Activated CD4-positive, alpha-beta T cell treated with anti-CD3 and anti-CD28 coated beads for 36 hours (primary cell): ENCODE data around the gene XPNPEP1. TPM values are rescaled to one million over a fixed set of nuclear protein-coding genes. Genes with fewer than 3 reads are reported as not detected.

Source experiments
- ATAC-seq: fragments of 200-7000 bp; cut with Tn5 transposase; one replicate; pipeline ENCODE4 v1.10.0; 2021; ENCODE audit warnings: mild to moderate bottlenecking, moderate library complexity
- CTCF ChIA-PET: fragments of 350-600 bp; sonication (Branson Sonifier 250); formaldehyde crosslinking; loops from one replicate; lab custom pipeline; 2021; ENCODE audit warnings: antibody characterized with exemption; lab: Charles Lee
- POLR2A ChIA-PET: fragments of 350-600 bp; sonication (Branson Sonifier 250); formaldehyde crosslinking; loops from one replicate; lab custom pipeline; 2021; ENCODE audit warnings: antibody characterized with exemption, inconsistent platforms; lab: Charles Lee
- DNase-seq: peaks from one replicate; pipeline ENCODE4 v3.0.0-alpha.2; 2020
- H3K27ac Mint-ChIP-seq: one replicate; pipeline ENCODE4 v1.8.0; 2021; ENCODE audit warnings: mixed read lengths
- H3K27me3 Mint-ChIP-seq: one replicate; pipeline ENCODE4 v1.8.0; 2021; ENCODE audit warnings: mixed read lengths
- H3K36me3 Mint-ChIP-seq: one replicate; pipeline ENCODE4 v1.8.0; 2021; ENCODE audit warnings: low read depth, mixed read lengths
- H3K4me1 Mint-ChIP-seq: one replicate; pipeline ENCODE4 v1.8.0; 2021; ENCODE audit warnings: mixed read lengths
- H3K4me3 Mint-ChIP-seq: one replicate; pipeline ENCODE4 v1.8.0; 2021; ENCODE audit warnings: mild to moderate bottlenecking, moderate library complexity, mixed read lengths
- H3K9me3 Mint-ChIP-seq: one replicate; pipeline ENCODE4 v1.8.0; 2021; ENCODE audit warnings: low read depth, mixed read lengths
- intact Hi-C, 2 experiments: fragments of 100-400 bp; cut with DNase I in 1 of 2; cut with micrococcal nuclease in 1 of 2; formaldehyde crosslinking; loops; one replicate each; pipeline versions ENCODE4 v1.14.2 to v1.15.1; 2022 to 2024; cut with DNase I, micrococcal nuclease
- total RNA-seq, 2 experiments: library from RNA; stranded (reverse); gene quantifications; one replicate each; pipeline ENCODE4 v1.2.3, GENCODE V29; 2021

XPNPEP1 gene
- total RNA-seq, 2 experiments from 2014 or later: 85.4 to 91.2 TPM

GRCh38 chr10:109889867-109890266, 33.4 kb downstream of the XPNPEP1 start:
- CTCF ChIA-PET: interaction anchor here (0.6 to 2.1 kb wide), 3 partner anchors 9 to 301 kb away, joined by 3 to 10 read pairs (median 3); no protein-coding TSS in a partner anchor
- ATAC-seq: no peak
- intact Hi-C loops: no loop called here
- Mint-ChIP-seq H3K9me3 (no peaks in the 10 kb centered on the region), H3K4me3 (no peak overlapping the region), H3K36me3 (peaks cover 27% of the 10 kb centered on the region), H3K27ac (peak overlapping the region; percentile 66), H3K27me3 (no peaks in the 10 kb centered on the region), H3K4me1 (peaks cover 35% of the 10 kb centered on the region)
- POLR2A ChIA-PET: no interaction called here
- DNase-seq: no peak

GRCh38 chr10:109887776-109888175, 35.5 kb downstream of the XPNPEP1 start:
- ATAC-seq: no peak
- peaks cover 37% of the 10 kb centered on the region for H3K36me3 Mint-ChIP-seq
- H3K4me3 Mint-ChIP-seq: no peak overlapping the region
- ChIA-PET POLR2A (no interaction called here), CTCF (interaction anchor here (0.8 kb wide), 1 partner anchor 49 kb away, joined by 3 read pairs; no protein-coding TSS in a partner anchor)
- intact Hi-C loops: no loop called here
- H3K27me3 Mint-ChIP-seq: no peaks in the 10 kb centered on the region
- H3K4me1 Mint-ChIP-seq: peaks cover 24% of the 10 kb centered on the region
- no peaks in the 10 kb centered on the region for H3K9me3 Mint-ChIP-seq
- DNase-seq: no peak
- no peak overlapping the region for H3K27ac Mint-ChIP-seq

GRCh38 chr10:109887243-109887642, 36.1 kb downstream of the XPNPEP1 start:
- no peak overlapping the region for H3K4me3 Mint-ChIP-seq
- H3K36me3 Mint-ChIP-seq: peaks cover 41% of the 10 kb centered on the region
- CTCF ChIA-PET: interaction anchor here (0.8 kb wide), 1 partner anchor 50 kb away, joined by 3 read pairs; no protein-coding TSS in a partner anchor

GRCh38 chr10:109886781-109887140, 36.5 kb downstream of the XPNPEP1 start:
- intact Hi-C loops: no loop called here
- H3K9me3 Mint-ChIP-seq: no peaks in the 10 kb centered on the region
- peaks cover 42% of the 10 kb centered on the region for H3K36me3 Mint-ChIP-seq
- ChIA-PET CTCF (no interaction called here), POLR2A (no interaction called here)
- peaks cover 17% of the 10 kb centered on the region for H3K4me1 Mint-ChIP-seq
- no peak overlapping the region for H3K4me3 Mint-ChIP-seq
- peak overlapping the region; percentile 32 for H3K27ac Mint-ChIP-seq
- DNase-seq (no peak), ATAC-seq (peak; percentile 31)
- H3K27me3 Mint-ChIP-seq: no peaks in the 10 kb centered on the region

More at GRCh38 chr10:109887243-109887642, 36.1 kb downstream of the XPNPEP1 start:
- no peaks in the 10 kb centered on the region for H3K9me3 Mint-ChIP-seq
- H3K27me3 Mint-ChIP-seq: no peaks in the 10 kb centered on the region
- peaks cover 21% of the 10 kb centered on the region for H3K4me1 Mint-ChIP-seq
- POLR2A ChIA-PET: no interaction called here
- DNase-seq (no peak), ATAC-seq (no peak)
- intact Hi-C loops: no loop called here
- H3K27ac Mint-ChIP-seq: peak overlapping the region; percentile 32

GRCh38 chr10:109886037-109886780, 37.1 kb downstream of the XPNPEP1 start:
- DNase-seq: no peak
- ChIA-PET POLR2A (no interaction called here), CTCF (interaction anchor here (0.8 kb wide), 1 partner anchor 293 kb away, joined by 4 read pairs; no protein-coding TSS in a partner anchor)
- intact Hi-C loops: no loop called here
- Mint-ChIP-seq H3K27me3 (no peaks in the 10 kb centered on the region), H3K9me3 (no peaks in the 10 kb centered on the region), H3K4me1 (peaks cover 17% of the 10 kb centered on the region), H3K4me3 (no peak overlapping the region), H3K36me3 (peaks cover 42% of the 10 kb centered on the region), H3K27ac (no peak overlapping the region)
- no peak for ATAC-seq

GRCh38 chr10:109883859-109884771, 39.2 kb downstream of the XPNPEP1 start:
- ChIA-PET POLR2A (interaction anchor here (0.5 to 0.7 kb wide), 2 partner anchors 254 to 405 kb away, joined by 3 to 9 read pairs; no protein-coding TSS in a partner anchor), CTCF (interaction anchor here (0.5 to 2.2 kb wide), 63 partner anchors 8 to 415 kb away, joined by 3 to 13 read pairs (median 4); partner anchors contain the start of genes ADD3 and XPNPEP1)
- Mint-ChIP-seq H3K27me3 (no peaks in the 10 kb centered on the region), H3K9me3 (no peaks in the 10 kb centered on the region), H3K4me1 (peaks cover 10% of the 10 kb centered on the region), H3K36me3 (peaks cover 42% of the 10 kb centered on the region), H3K27ac (no peak overlapping the region), H3K4me3 (no peak overlapping the region)
- DNase-seq: peak; percentile 73
- ATAC-seq: peak; percentile 71
- intact Hi-C loops: loop anchor here (1.0 to 5.0 kb wide), 7 partner anchors 38 to 323 kb away; partner anchors contain the start of genes MXI1 (in 1 of the 2) and XPNPEP1 (in 1 of the 2)

GRCh38 chr10:109882251-109883057, 40.9 kb downstream of the XPNPEP1 start:
- peaks cover 10% of the 10 kb centered on the region for H3K4me1 Mint-ChIP-seq
- ChIA-PET POLR2A (no interaction called here), CTCF (interaction anchor here (0.5 to 2.2 kb wide), 5 partner anchors 97 to 1193 kb away, joined by 3 to 6 read pairs (median 4); no protein-coding TSS in a partner anchor)
- no peaks in the 10 kb centered on the region for H3K9me3 Mint-ChIP-seq
- intact Hi-C loops: loop anchor here (5.0 kb wide), 3 partner anchors 40 to 325 kb away; partner anchors contain the start of genes MXI1 (in 1 of the 2) and XPNPEP1 (in 1 of the 2)
- DNase-seq: no peak
- H3K27me3 Mint-ChIP-seq: no peaks in the 10 kb centered on the region
- no peak overlapping the region for H3K4me3 Mint-ChIP-seq
- peaks cover 46% of the 10 kb centered on the region for H3K36me3 Mint-ChIP-seq
- no peak for ATAC-seq
- H3K27ac Mint-ChIP-seq: no peak overlapping the region

GRCh38 chr10:109881769-109882057, 41.6 kb downstream of the XPNPEP1 start:
- DNase-seq (no peak), ATAC-seq (no peak)
- Mint-ChIP-seq H3K27me3 (no peaks in the 10 kb centered on the region), H3K9me3 (no peaks in the 10 kb centered on the region), H3K36me3 (peaks cover 45% of the 10 kb centered on the region), H3K4me1 (peaks cover 3% of the 10 kb centered on the region), H3K27ac (no peak overlapping the region), H3K4me3 (no peak overlapping the region)
- intact Hi-C loops: loop anchor here (5.0 kb wide), 3 partner anchors 41 to 326 kb away; partner anchors contain the start of genes MXI1 (in 1 of the 2) and XPNPEP1 (in 1 of the 2)
- ChIA-PET POLR2A (no interaction called here), CTCF (interaction anchor here (0.5 to 1.5 kb wide), 3 partner anchors 97 to 1194 kb away, joined by 3 to 4 read pairs (median 3); no protein-coding TSS in a partner anchor)

GRCh38 chr10:109880886-109881768, 42.2 kb downstream of the XPNPEP1 start:
- ChIA-PET CTCF (interaction anchor here (0.8 to 1.5 kb wide), 4 partner anchors 13 to 327 kb away, joined by 3 to 5 read pairs (median 4); no protein-coding TSS in a partner anchor), POLR2A (interaction anchor here (0.6 kb wide), 1 partner anchor 428 kb away, joined by 3 read pairs; no protein-coding TSS in a partner anchor)
- no peak for ATAC-seq

More at GRCh38 chr10:109880886-109881768, 42.2 kb downstream of the XPNPEP1 start:
- no peaks in the 10 kb centered on the region for H3K9me3 Mint-ChIP-seq
- H3K4me1 Mint-ChIP-seq: no peaks in the 10 kb centered on the region
- intact Hi-C loops: loop anchor here (5.0 kb wide), 3 partner anchors 41 to 326 kb away; partner anchors contain the start of genes MXI1 (in 1 of the 2) and XPNPEP1 (in 1 of the 2)
- H3K36me3 Mint-ChIP-seq: peaks cover 49% of the 10 kb centered on the region
- DNase-seq: no peak
- no peak overlapping the region for H3K27ac Mint-ChIP-seq
- H3K4me3 Mint-ChIP-seq: no peak overlapping the region
- H3K27me3 Mint-ChIP-seq: no peaks in the 10 kb centered on the region
